ENCODE measurements around the gene FAM83C. TPM values are rescaled to one million over a fixed set of nuclear protein-coding genes. Genes with fewer than 3 reads are reported as not detected.

FAM83C gene
- total RNA-seq, 1 donor, result not detected

DNA sequence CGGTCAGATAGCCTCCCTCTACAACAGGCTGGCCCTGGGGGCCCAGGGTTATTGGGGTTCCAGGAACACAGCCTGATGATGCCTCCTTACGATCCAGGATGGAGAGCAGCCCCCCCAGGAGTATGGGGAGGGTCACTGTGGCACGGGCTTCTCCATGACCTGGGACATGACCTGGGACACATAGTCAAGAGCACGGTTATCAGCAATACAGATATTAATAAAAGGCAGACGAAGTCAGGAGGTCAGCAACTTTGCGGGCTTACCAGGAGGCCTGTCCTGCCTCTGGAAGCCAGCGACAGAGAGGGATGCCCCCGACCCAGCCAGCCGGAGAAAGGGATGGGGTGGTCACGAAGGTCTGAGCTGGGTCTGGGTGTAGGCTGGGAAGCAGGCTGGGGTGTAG, 15.1 kb downstream of the FAM83C start:
- no peak for DNase-seq (ENCODE audit: low read depth)
- TF ChIP-seq, protein P1, sequence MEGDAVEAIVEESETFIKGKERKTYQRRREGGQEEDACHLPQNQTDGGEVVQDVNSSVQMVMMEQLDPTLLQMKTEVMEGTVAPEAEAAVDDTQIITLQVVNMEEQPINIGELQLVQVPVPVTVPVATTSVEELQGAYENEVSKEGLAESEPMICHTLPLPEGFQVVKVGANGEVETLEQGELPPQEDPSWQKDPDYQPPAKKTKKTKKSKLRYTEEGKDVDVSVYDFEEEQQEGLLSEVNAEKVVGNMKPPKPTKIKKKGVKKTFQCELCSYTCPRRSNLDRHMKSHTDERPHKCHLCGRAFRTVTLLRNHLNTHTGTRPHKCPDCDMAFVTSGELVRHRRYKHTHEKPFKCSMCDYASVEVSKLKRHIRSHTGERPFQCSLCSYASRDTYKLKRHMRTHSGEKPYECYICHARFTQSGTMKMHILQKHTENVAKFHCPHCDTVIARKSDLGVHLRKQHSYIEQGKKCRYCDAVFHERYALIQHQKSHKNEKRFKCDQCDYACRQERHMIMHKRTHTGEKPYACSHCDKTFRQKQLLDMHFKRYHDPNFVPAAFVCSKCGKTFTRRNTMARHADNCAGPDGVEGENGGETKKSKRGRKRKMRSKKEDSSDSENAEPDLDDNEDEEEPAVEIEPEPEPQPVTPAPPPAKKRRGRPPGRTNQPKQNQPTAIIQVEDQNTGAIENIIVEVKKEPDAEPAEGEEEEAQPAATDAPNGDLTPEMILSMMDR (IDR thresholded peaks at IDR 0.05; ENCODE audit: insufficient read depth, low read length), result no peak

DNA sequence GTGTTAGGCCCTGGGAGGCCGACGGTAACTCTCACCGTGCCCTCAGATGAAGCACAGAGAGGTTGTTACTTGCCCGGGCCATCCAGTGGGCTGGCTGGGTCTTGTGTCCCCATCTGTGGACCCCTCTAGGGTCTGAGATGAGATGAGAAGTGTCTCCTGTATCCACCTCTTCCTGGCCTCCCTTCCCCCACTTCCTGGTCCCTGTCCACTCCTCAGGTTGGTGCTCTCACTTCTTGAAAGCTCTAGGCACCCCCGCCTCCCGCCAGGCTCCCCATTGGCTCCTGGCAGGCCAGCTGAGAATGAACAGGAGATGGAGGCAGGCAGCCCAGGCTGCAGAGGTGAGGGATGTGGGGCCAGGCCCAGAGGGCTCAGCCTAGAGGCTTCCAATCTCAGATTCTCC, 15.8 kb downstream of the FAM83C start:
- TF ChIP-seq, protein P1 (IDR thresholded peaks at IDR 0.05; ENCODE audit: insufficient read depth, low read length), result no peak
- no peak for DNase-seq (ENCODE audit: low read depth)
- peak overlapping the region; percentile 81 for H3K4me3 ChIP-seq (ENCODE audit: low read depth, low read length)

More for the DNA sequence above, 15.1 kb downstream of the FAM83C start:
- H3K4me3 ChIP-seq (ENCODE audit: low read depth, low read length), result peak overlapping the region; percentile 81

DNA sequence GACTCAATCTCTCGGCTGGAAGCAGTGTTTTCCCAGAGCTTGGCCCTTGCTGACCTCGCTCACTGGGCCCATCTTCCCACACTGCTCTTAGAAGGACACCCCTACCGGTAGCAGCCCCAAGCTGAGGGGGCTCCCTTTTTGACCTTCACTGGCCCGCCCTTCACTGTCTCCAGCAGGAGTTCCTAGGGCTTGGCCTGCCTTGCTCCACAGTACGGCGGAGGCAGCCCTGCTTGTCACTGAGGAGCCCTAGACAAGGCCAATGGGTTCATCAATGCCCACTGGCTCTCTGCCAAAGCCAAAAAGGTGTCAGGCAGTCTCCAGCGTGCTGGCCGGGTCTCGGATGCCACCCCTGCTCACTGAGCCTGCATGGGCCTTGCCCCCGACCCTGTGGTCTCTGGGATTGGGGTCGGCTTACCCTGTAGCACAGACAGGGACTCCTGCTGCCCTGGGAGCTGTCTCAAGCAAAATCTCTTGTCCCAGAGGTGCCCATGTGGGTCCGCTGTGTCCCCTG, 16.4 kb downstream of the FAM83C start:
- DNase-seq (ENCODE audit: low read depth), result no peak
- H3K4me3 ChIP-seq (ENCODE audit: low read depth, low read length), result no peak overlapping the region
- TF ChIP-seq, protein P1 (IDR thresholded peaks at IDR 0.05; ENCODE audit: insufficient read depth, low read length), result no peak

DNA sequence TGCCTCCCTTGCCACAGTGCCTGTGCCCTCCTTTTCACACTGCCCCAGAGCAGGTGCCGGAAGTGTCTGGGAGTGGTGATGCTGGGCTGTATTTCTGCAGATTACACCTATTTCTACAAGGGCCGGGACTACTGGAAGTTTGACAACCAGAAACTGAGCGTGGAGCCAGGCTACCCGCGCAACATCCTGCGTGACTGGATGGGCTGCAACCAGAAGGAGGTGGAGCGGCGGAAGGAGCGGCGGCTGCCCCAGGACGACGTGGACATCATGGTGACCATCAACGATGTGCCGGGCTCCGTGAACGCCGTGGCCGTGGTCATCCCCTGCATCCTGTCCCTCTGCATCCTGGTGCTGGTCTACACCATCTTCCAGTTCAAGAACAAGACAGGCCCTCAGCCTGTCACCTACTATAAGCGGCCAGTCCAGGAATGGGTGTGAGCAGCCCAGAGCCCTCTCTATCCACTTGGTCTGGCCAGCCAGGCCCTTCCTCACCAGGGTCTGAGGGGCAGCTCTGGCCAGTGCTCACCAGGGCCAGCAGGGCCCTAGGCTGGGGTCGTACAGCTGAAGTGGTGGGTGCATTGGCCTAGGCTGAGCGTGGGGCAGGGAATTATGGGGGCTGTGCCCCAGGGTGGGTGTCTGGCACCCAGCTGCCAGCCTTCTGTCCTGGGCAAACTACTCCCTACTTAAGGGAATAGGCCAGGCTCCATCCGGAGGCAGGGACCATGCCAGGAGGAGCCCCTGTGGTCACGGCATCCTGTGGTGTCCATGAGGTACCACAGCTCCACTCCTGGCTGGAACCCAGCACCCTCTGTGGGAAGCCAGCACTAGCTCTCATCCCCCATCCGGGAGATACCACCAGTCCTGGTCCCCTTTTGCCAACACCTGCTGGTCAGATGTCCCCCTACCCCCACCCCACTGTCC, 17.8 kb downstream of the FAM83C start:
- H3K4me3 ChIP-seq (ENCODE audit: low read depth, low read length), result no peak overlapping the region
- DNase-seq (ENCODE audit: low read depth), result no peak
- TF ChIP-seq, protein P1 (IDR thresholded peaks at IDR 0.05; ENCODE audit: insufficient read depth, low read length), result no peak

DNA sequence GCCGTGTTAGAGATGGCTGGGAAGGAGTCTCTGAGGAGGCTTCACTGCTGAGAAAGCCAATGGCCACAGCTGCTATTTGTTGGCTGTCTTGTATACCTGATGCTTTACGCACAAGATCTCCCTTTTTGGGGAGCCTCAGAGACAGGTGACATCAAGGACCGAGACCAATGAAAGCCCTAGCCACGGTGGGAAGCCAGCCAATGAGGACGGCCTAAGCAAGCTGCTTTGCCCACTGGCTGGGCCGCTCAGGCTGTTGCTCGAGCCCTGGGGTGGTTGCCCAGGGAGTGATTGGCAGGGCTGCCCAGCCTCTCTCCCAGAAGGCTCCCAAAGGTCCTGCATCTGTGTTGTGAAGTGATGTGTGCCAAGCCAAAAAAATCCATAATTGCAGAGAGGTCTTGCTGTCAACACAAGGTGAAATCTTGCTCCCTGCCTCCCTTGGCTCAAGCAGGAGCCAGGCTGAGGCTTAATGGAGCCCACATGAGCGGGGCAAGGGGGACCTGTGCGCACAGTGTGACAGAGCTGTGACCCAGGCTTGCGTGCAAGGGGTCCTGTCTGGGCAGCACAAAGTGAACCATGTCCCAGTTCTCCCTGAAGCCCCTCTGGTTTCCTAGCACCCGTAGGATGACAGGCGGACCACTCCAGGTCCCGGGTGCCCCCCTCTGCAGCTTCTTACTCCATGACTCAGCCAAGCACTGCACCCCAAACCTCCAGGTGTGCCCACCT, 18.6 kb downstream of the FAM83C start:
- DNase-seq (ENCODE audit: low read depth), result no peak
- no peak overlapping the region for H3K4me3 ChIP-seq (ENCODE audit: low read depth, low read length)
- TF ChIP-seq, protein P1 (IDR thresholded peaks at IDR 0.05; ENCODE audit: insufficient read depth, low read length), result no peak

DNA sequence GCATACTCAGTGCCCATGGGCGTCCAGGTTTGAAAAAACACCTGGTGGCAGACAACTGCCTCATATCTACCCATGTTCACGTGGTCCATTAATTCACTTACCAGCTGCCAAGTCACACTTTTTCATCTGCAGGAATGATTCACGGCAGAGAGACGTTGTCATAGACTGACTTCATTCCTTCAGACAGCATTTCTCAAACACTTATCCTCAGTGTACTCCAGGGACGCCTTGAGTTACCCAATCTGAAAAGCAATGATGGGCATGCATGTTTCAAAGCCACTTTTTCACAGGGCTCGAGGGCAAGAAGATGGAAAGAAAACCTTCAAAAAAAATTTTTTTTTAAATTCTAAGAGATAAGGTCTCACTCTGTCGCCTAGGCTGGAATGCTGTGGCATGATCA, 20.3 kb downstream of the FAM83C start:
- H3K4me3 ChIP-seq (ENCODE audit: low read depth, low read length), result no peak overlapping the region
- TF ChIP-seq, protein P1 (IDR thresholded peaks at IDR 0.05; ENCODE audit: insufficient read depth, low read length), result no peak
- DNase-seq (ENCODE audit: low read depth), result peak; percentile 33
